SK-N-SH (cell line): ENCODE results near the gene NDUFA12. TPM values are rescaled to one million over a fixed set of nuclear protein-coding genes. Genes with fewer than 3 reads are reported as not detected.
A peak's percentile ranks its signal among the peaks of the same experiment; 100 is the strongest.

Experiments used
- CTCF ChIA-PET: fragments of 300-600, 350-600 bp; formaldehyde crosslinking; extraction: SDS; loops from one replicate; lab custom pipeline; 2021; lab: Yijun Ruan, JAX
- POLR2A ChIA-PET: fragments of 350-600 bp; sonication (Branson Sonifier 250); formaldehyde crosslinking; extraction: SDS; loops from one replicate; lab custom pipeline; 2020; ENCODE audit warnings: antibody characterized with exemption, inconsistent platforms; lab: Yijun Ruan, JAX
- DNase-seq: peaks from one replicate; pipeline ENCODE4 v3.0.0; 2012
- H2AFZ ChIP-seq: fragments of 200-600 bp; sonication (generic); 2 replicates; pipeline ENCODE4 v1.8.1; 2016; ENCODE audit warnings: antibody characterized with exemption, mild to moderate bottlenecking, low read depth
- H3F3A ChIP-seq: fragments of 200-600 bp; sonication (generic); replicated peaks from 2 replicates; pipeline ENCODE3; 2016; ENCODE audit warnings: antibody characterized with exemption, mild to moderate bottlenecking; ENCODE audit not compliant: insufficient read depth
- H3K27ac ChIP-seq, 2 experiments: fragments of 200-500 bp in 1 of 2; fragments of 200-600 bp in 1 of 2; sonication (Bioruptor generic) in 1 of 2; sonication (generic), shearing (Covaris generic) in 1 of 2; 2 replicates each; pipeline versions ENCODE4 v1.5.1 to v1.6.1; 2014 to 2016; ENCODE audit warnings: low read depth in 2 of 2, inconsistent platforms in 1 of 2, low read length in 1 of 2, mild to moderate bottlenecking in 1 of 2, mixed read lengths in 1 of 2
- H3K27me3 ChIP-seq: fragments of 200-600 bp; sonication (generic), shearing (Covaris generic); 2 replicates; pipeline ENCODE4 v1.6.1; 2016; ENCODE audit warnings: mixed run types; ENCODE audit not compliant: insufficient read depth
- H3K36me3 ChIP-seq, 2 experiments: fragments of 200-500 bp in 1 of 2; fragments of 200-600 bp in 1 of 2; sonication (Bioruptor generic) in 1 of 2; sonication (generic) in 1 of 2; replicated peaks in 1 of 2; 2 replicates each; pipeline versions ENCODE3 to v1.5.1; 2014 to 2016; ENCODE audit warnings: low read length in 1 of 2, mild to moderate bottlenecking in 1 of 2; ENCODE audit not compliant: insufficient read depth in 2 of 2, control insufficient read depth in 1 of 2
- H3K4me1 ChIP-seq, 2 experiments: fragments of 200-500 bp in 1 of 2; fragments of 200-600 bp in 1 of 2; sonication (Bioruptor generic) in 1 of 2; sonication (generic), shearing (Covaris generic) in 1 of 2; 2 replicates each; pipeline versions ENCODE4 v1.5.1 to v1.6.1; 2014 to 2016; ENCODE audit warnings: low read depth in 1 of 2, low read length in 1 of 2, mixed run types in 1 of 2; ENCODE audit not compliant: insufficient read depth in 2 of 2, control insufficient read depth in 1 of 2
- H3K4me2 ChIP-seq: fragments of 200-600 bp; sonication (generic), shearing (Covaris generic); 2 replicates; pipeline ENCODE4 v1.6.1; 2017; ENCODE audit warnings: mixed run types
- H3K4me3 ChIP-seq, 2 experiments: fragments of 200-500 bp in 1 of 2; fragments of 200-600 bp in 1 of 2; sonication (Bioruptor generic) in 1 of 2; sonication (generic), shearing (Covaris generic) in 1 of 2; 2 replicates each; pipeline versions ENCODE4 v1.5.1 to v1.8.1; 2014 to 2016; ENCODE audit warnings: low read depth in 2 of 2, inconsistent platforms in 1 of 2, low read length in 1 of 2, mild to moderate bottlenecking in 1 of 2, mixed read lengths in 1 of 2, moderate library complexity in 1 of 2
- H3K79me2 ChIP-seq: fragments of 200-600 bp; sonication (generic); 2 replicates; pipeline ENCODE4 v1.8.1; 2017; ENCODE audit warnings: mild to moderate bottlenecking; ENCODE audit not compliant: insufficient read depth
- H3K9ac ChIP-seq: fragments of 200-600 bp; sonication (generic); 2 replicates; pipeline ENCODE4 v1.6.1; 2017; ENCODE audit warnings: mixed run types
- H3K9me2 ChIP-seq: fragments of 200-600 bp; sonication (generic); 2 replicates; pipeline ENCODE4 v1.6.1; 2017; ENCODE audit warnings: mixed run types
- H3K9me3 ChIP-seq: fragments of 200-600 bp; sonication (generic); 2 replicates; pipeline ENCODE4 v1.6.1; 2017; ENCODE audit warnings: mixed run types, mild to moderate bottlenecking, moderate library complexity
- H4K20me1 ChIP-seq: fragments of 200-600 bp; sonication (generic); 2 replicates; pipeline ENCODE4 v1.6.1; 2017; ENCODE audit warnings: mild to moderate bottlenecking, mixed run types; ENCODE audit not compliant: insufficient read depth
- FOXM1 ChIP-seq: IDR thresholded peaks from 2 replicates; pipeline ENCODE4 v1.4.0; 2012; ENCODE audit warnings: low read depth, mild to moderate bottlenecking
- GABPA ChIP-seq: IDR thresholded peaks from 2 replicates; pipeline ENCODE4 v1.4.0; 2012; ENCODE audit warnings: low read depth, mild to moderate bottlenecking
- NRF1 ChIP-seq: IDR thresholded peaks from 2 replicates; pipeline ENCODE4 v1.6.1; 2012; ENCODE audit warnings: low read depth, mild to moderate bottlenecking, low read length
- POLR2AphosphoS5 ChIP-seq: IDR thresholded peaks from 2 replicates; pipeline ENCODE4 v1.6.1; 2012; ENCODE audit warnings: low read depth, low read length
- RAD21 ChIP-seq: IDR thresholded peaks from 2 replicates; pipeline ENCODE4 v1.6.1; 2012; ENCODE audit warnings: mild to moderate bottlenecking, low read length
- SIN3A ChIP-seq: IDR thresholded peaks from 2 replicates; pipeline ENCODE4 v1.6.1; 2012; ENCODE audit warnings: low read depth, mild to moderate bottlenecking, low read length, moderate library complexity, borderline replicate concordance
- SMC3 ChIP-seq: IDR thresholded peaks from 2 replicates; pipeline ENCODE4 v1.6.1; 2012; ENCODE audit warnings: low read depth, low read length, improper control_type of control experiment
- WGBS: methylation state at CpG from one replicate; pipeline ENCODE4 v1.1.6; 2017; ENCODE audit warnings: low lambda C conversion rate; 5-methylcytosine and 5-hydroxymethylcytosine counted together
- polyA plus RNA-seq, 3 experiments: library from polyadenylated mRNA; depleted of rRNA; stranded (reverse); fragments of >200 nt; gene quantifications; 2 replicates each; pipeline ENCODE4 v1.2.3, GENCODE V29; 2012
- TF ChIP-seq, protein P1 (sequence below): IDR thresholded peaks from 2 replicates; pipeline ENCODE4 v1.6.1; 2012; ENCODE audit warnings: mild to moderate bottlenecking, low read depth, low read length, moderate library complexity
- TF ChIP-seq, protein P2 (sequence below): IDR thresholded peaks from 2 replicates; pipeline ENCODE4; 2012
- TF ChIP-seq, protein P3 (sequence below): IDR thresholded peaks from 2 replicates; pipeline ENCODE4 v1.4.0; 2012; ENCODE audit warnings: low read depth, borderline replicate concordance
- TF ChIP-seq, protein P4 (sequence below): fragments of 200-600 bp; sonication (generic); IDR thresholded peaks from 2 replicates; pipeline ENCODE4 v1.6.1; 2017; ENCODE audit warnings: antibody characterized with exemption, mild to moderate bottlenecking, moderate library complexity

The NDUFA12 gene
- polyA plus RNA-seq, 1 of the 3 experiments (the other 2 are of a cell fraction), result 106 TPM

DNA sequence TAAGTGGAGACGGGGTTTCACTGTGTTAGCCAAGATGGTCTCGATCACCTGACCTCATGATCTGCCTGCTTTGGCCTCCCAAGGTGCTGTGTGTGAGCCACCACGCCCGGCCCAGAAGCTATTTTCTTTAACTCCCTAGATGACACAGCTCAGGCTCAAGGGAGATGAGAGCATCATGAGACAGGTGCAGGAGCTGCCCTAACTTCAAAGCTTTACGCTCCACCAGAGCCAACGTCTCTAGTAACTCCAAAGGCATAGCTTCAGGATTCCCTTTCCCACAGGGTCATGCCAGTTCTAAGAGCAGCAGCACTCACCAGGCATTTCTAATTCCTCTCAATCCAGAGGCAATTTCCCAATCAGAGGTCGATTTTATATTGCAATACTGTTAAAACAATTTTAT lies 21.0 kb downstream of the NDUFA12 start:
- ChIA-PET CTCF (interaction anchor here (0.6 to 1.7 kb wide), 4 partner anchors 21 to 675 kb away, joined by 3 to 6 read pairs (median 3); no protein-coding TSS in a partner anchor), POLR2A (interaction anchor here (0.6 kb wide), 1 partner anchor 8 kb away, joined by 3 read pairs; no protein-coding TSS in a partner anchor)
- no peaks in the 10 kb centered on the region for H3K27me3 ChIP-seq
- no peaks in the 10 kb centered on the region for H3K9me2 ChIP-seq
- TF ChIP-seq SIN3A (no peak), NRF1 (no peak), FOXM1 (no peak), GABPA (no peak), POLR2AphosphoS5 (no peak)
- H2AFZ ChIP-seq, result no peak overlapping the region
- peaks cover 5% of the 10 kb centered on the region; the same call in 1 of the 2 replicates for H3K79me2 ChIP-seq
- no peaks in the 10 kb centered on the region for H3F3A ChIP-seq
- H3K9ac ChIP-seq, result no peak overlapping the region
- no peak overlapping the region for H3K4me3 ChIP-seq
- H3K4me2 ChIP-seq, result no peak overlapping the region
- DNase-seq, result no peak
- H3K27ac ChIP-seq, result no peak overlapping the region
- no peaks in the 10 kb centered on the region; a peak in 2 of 4 replicates for H3K4me1 ChIP-seq
- H4K20me1 ChIP-seq, result no peaks in the 10 kb centered on the region
- no peaks in the 10 kb centered on the region for H3K36me3 ChIP-seq
- 81% methylated on average over 7 of the region's 7 CpGs for whole genome bisulfite sequencing
- H3K9me3 ChIP-seq, result no peaks in the 10 kb centered on the region

DNA sequence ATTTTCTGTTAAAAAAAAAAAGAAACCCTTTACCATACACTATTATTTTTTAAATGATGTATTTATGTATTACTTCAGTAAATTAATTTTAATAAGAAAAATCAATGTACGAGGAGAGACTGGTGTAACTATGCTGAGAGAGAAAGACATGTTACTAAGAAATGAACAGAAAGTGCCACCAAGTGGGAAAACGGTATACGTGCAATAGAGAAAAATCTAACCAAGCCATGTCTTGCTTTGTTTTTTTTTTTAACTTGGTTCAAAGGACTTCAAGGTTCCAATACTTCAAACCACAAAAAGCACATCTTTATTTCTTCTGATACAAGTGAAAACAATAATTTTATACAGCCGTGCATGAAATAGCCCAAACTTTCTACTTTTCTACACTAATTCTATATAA lies 22.9 kb downstream of the NDUFA12 start:
- H3K4me2 ChIP-seq, result no peak overlapping the region
- H3K4me1 ChIP-seq, result no peaks in the 10 kb centered on the region; a peak in 2 of 4 replicates
- DNase-seq, result peak; percentile 21
- no peak overlapping the region for H2AFZ ChIP-seq
- no peak overlapping the region for H3K27ac ChIP-seq
- H3K27me3 ChIP-seq, result no peaks in the 10 kb centered on the region
- H3F3A ChIP-seq, result no peaks in the 10 kb centered on the region
- no peaks in the 10 kb centered on the region for H3K9me2 ChIP-seq
- POLR2A ChIA-PET, result no interaction called here
- no peaks in the 10 kb centered on the region for H3K9me3 ChIP-seq
- H3K79me2 ChIP-seq, result peaks cover 4% of the 10 kb centered on the region; the same call in 1 of the 2 replicates
- no peak overlapping the region for H3K4me3 ChIP-seq
- TF ChIP-seq SMC3 (0 out of 2 replicates have a peak, but pooled peaks have one; percentile 29), POLR2AphosphoS5 (no peak), RAD21 (peak; percentile 73)
- TF ChIP-seq, protein P1, sequence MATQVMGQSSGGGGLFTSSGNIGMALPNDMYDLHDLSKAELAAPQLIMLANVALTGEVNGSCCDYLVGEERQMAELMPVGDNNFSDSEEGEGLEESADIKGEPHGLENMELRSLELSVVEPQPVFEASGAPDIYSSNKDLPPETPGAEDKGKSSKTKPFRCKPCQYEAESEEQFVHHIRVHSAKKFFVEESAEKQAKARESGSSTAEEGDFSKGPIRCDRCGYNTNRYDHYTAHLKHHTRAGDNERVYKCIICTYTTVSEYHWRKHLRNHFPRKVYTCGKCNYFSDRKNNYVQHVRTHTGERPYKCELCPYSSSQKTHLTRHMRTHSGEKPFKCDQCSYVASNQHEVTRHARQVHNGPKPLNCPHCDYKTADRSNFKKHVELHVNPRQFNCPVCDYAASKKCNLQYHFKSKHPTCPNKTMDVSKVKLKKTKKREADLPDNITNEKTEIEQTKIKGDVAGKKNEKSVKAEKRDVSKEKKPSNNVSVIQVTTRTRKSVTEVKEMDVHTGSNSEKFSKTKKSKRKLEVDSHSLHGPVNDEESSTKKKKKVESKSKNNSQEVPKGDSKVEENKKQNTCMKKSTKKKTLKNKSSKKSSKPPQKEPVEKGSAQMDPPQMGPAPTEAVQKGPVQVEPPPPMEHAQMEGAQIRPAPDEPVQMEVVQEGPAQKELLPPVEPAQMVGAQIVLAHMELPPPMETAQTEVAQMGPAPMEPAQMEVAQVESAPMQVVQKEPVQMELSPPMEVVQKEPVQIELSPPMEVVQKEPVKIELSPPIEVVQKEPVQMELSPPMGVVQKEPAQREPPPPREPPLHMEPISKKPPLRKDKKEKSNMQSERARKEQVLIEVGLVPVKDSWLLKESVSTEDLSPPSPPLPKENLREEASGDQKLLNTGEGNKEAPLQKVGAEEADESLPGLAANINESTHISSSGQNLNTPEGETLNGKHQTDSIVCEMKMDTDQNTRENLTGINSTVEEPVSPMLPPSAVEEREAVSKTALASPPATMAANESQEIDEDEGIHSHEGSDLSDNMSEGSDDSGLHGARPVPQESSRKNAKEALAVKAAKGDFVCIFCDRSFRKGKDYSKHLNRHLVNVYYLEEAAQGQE, result no peak
- TF ChIP-seq, protein P2, sequence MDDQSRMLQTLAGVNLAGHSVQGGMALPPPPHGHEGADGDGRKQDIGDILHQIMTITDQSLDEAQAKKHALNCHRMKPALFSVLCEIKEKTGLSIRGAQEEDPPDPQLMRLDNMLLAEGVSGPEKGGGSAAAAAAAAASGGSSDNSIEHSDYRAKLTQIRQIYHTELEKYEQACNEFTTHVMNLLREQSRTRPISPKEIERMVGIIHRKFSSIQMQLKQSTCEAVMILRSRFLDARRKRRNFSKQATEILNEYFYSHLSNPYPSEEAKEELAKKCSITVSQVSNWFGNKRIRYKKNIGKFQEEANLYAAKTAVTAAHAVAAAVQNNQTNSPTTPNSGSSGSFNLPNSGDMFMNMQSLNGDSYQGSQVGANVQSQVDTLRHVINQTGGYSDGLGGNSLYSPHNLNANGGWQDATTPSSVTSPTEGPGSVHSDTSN, result no peak
- TF ChIP-seq, protein P3, sequence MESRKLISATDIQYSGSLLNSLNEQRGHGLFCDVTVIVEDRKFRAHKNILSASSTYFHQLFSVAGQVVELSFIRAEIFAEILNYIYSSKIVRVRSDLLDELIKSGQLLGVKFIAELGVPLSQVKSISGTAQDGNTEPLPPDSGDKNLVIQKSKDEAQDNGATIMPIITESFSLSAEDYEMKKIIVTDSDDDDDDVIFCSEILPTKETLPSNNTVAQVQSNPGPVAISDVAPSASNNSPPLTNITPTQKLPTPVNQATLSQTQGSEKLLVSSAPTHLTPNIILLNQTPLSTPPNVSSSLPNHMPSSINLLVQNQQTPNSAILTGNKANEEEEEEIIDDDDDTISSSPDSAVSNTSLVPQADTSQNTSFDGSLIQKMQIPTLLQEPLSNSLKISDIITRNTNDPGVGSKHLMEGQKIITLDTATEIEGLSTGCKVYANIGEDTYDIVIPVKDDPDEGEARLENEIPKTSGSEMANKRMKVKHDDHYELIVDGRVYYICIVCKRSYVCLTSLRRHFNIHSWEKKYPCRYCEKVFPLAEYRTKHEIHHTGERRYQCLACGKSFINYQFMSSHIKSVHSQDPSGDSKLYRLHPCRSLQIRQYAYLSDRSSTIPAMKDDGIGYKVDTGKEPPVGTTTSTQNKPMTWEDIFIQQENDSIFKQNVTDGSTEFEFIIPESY, result no peak
- TF ChIP-seq, protein P4, sequence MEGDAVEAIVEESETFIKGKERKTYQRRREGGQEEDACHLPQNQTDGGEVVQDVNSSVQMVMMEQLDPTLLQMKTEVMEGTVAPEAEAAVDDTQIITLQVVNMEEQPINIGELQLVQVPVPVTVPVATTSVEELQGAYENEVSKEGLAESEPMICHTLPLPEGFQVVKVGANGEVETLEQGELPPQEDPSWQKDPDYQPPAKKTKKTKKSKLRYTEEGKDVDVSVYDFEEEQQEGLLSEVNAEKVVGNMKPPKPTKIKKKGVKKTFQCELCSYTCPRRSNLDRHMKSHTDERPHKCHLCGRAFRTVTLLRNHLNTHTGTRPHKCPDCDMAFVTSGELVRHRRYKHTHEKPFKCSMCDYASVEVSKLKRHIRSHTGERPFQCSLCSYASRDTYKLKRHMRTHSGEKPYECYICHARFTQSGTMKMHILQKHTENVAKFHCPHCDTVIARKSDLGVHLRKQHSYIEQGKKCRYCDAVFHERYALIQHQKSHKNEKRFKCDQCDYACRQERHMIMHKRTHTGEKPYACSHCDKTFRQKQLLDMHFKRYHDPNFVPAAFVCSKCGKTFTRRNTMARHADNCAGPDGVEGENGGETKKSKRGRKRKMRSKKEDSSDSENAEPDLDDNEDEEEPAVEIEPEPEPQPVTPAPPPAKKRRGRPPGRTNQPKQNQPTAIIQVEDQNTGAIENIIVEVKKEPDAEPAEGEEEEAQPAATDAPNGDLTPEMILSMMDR, result peak; percentile 32
- H3K36me3 ChIP-seq, result no peaks in the 10 kb centered on the region
- no peak overlapping the region for H3K9ac ChIP-seq
- no peaks in the 10 kb centered on the region for H4K20me1 ChIP-seq
- 81% methylated on average over 4 of the region's 4 CpGs for WGBS
- CTCF ChIA-PET, result interaction anchor here (0.7 to 2.9 kb wide), 3 partner anchors 10 to 356 kb away, joined by 3 to 8 read pairs (median 6); no protein-coding TSS in a partner anchor
